Measurements from ENCODE around the gene HMGCL. TPM values are rescaled to one million over a fixed set of nuclear protein-coding genes. Genes with fewer than 3 reads are reported as not detected.

Gene HMGCL
- total and polyA plus RNA-seq, 2 of the 13 experiments (the other 11 are each of a cell fraction or from before 2014, with no cell fraction given): 21.3 to 41.4 TPM

GRCh38 chr1:23825076-23825761, at the start of gene HMGCL (continued):
- TF ChIP-seq GPBP1L1 (CRISPR knock-in tag; IDR thresholded peaks at IDR 0.05): no peak
- TF ChIP-seq CCAR2 (optimal IDR thresholded peaks at IDR 0.05; ENCODE audit: low read depth, low read length): no peak
- TF ChIP-seq NFAT5 (CRISPR knock-in tag; IDR thresholded peaks at IDR 0.05): peak; percentile 85
- TF ChIP-seq NKX3-1 (CRISPR knock-in tag; IDR thresholded peaks at IDR 0.05): peak; percentile 92
- 0 out of 2 replicates have a peak, but pooled peaks have one; percentile 34 for TF ChIP-seq PPARG (CRISPR knock-in tag; conservative IDR thresholded peaks at IDR 0.05)
- peak; percentile 90; the same call in 1 of the 2 replicates for TF ChIP-seq ZNF318 (CRISPR knock-in tag; IDR thresholded peaks at IDR 0.05)
- TF ChIP-seq PRDM4 (CRISPR knock-in tag; IDR thresholded peaks at IDR 0.05; ENCODE audit: borderline replicate concordance): no peak
